Endodermal cell (in vitro differentiated cells): ENCODE results near the gene POR. TPM values are rescaled to one million over a fixed set of nuclear protein-coding genes. Genes with fewer than 3 reads are reported as not detected.
"Not testable (repeated sequence)": the region's sequence is repeated elsewhere in the genome, so short reads cannot be mapped to it uniquely, and the experiment has no call there.

Experiments
- DNase-seq: peaks from one replicate; pipeline ENCODE4 v3.0.0-alpha.2; 2017
- H3K27ac ChIP-seq: 2 replicates; pipeline ENCODE4 v1.5.1; 2013; ENCODE audit warnings: mild to moderate bottlenecking, low read depth, low read length, moderate library complexity
- H3K27me3 ChIP-seq: 2 replicates; pipeline ENCODE4 v1.6.1; 2013; ENCODE audit warnings: mild to moderate bottlenecking, low read length, moderate library complexity; ENCODE audit not compliant: insufficient read depth, control insufficient read depth, poor library complexity, severe bottlenecking
- H3K36me3 ChIP-seq: 2 replicates; pipeline ENCODE4 v1.7.0; 2013; ENCODE audit warnings: mild to moderate bottlenecking, low read length, moderate library complexity; ENCODE audit not compliant: control insufficient read depth, insufficient read depth
- H3K4me1 ChIP-seq: one replicate; pipeline ENCODE4 v1.7.0; 2013; ENCODE audit warnings: low read length; ENCODE audit not compliant: control insufficient read depth, insufficient read depth
- H3K4me3 ChIP-seq: 2 replicates; pipeline ENCODE4 v1.5.1; 2013; ENCODE audit warnings: mild to moderate bottlenecking, low read length, moderate library complexity
- H3K9ac ChIP-seq: 2 replicates; pipeline ENCODE4 v1.6.1; 2013; ENCODE audit warnings: mild to moderate bottlenecking, low read length, moderate library complexity; ENCODE audit not compliant: poor library complexity, severe bottlenecking; ENCODE audit errors: extremely low read depth
- H3K9me3 ChIP-seq: 2 replicates; pipeline ENCODE4 v1.6.1; 2013; ENCODE audit warnings: mild to moderate bottlenecking, low read length, moderate library complexity; ENCODE audit not compliant: control insufficient read depth
- H3K27ac Mint-ChIP-seq: 2 replicates; pipeline ENCODE4 v1.8.0; 2020; ENCODE audit warnings: mixed read lengths
- H3K27me3 Mint-ChIP-seq: 2 replicates; pipeline ENCODE4 v1.8.0; 2021; ENCODE audit warnings: mild to moderate bottlenecking, mixed read lengths; ENCODE audit not compliant: insufficient read depth
- H3K36me3 Mint-ChIP-seq: 2 replicates; pipeline ENCODE4 v1.8.0; 2020; ENCODE audit warnings: low read depth, mixed read lengths
- H3K4me1 Mint-ChIP-seq: 2 replicates; pipeline ENCODE4 v1.8.0; 2020; ENCODE audit warnings: mixed read lengths
- H3K4me3 Mint-ChIP-seq: 2 replicates; pipeline ENCODE4 v1.8.0; 2020; ENCODE audit warnings: mild to moderate bottlenecking, moderate library complexity, mixed read lengths
- H3K9me3 Mint-ChIP-seq: 2 replicates; pipeline ENCODE4 v1.8.0; 2020; ENCODE audit warnings: mild to moderate bottlenecking, mixed read lengths
- WGBS, 2 experiments: methylation state at CpG; one replicate each; pipeline versions ENCODE4 v1.1.5 to v1.1.7; 2013; ENCODE audit warnings: missing lambda C conversion rate in 2 of 2, mixed read lengths in 1 of 2; ENCODE audit not compliant: insufficient coverage in 1 of 2, insufficient read length in 1 of 2; 5-methylcytosine and 5-hydroxymethylcytosine counted together
- total RNA-seq, 2 donors: library from RNA; stranded (reverse); fragmentation: NEBNext Ultra II Directional in 1 of 2; extraction: Animal tissue kit (Norgen Biotek cat#: 25700) in 1 of 2; gene quantifications; 2 replicates in 1 of 2; 3 replicates in 1 of 2; pipeline ENCODE4 v1.2.1, GENCODE V29; 2021
- TF ChIP-seq, protein P1 (sequence below): fragments of 200-600 bp; sonication (generic); conservative IDR thresholded peaks from 2 replicates; pipeline ENCODE4 v1.5.0; 2021; ENCODE audit warnings: antibody characterized with exemption, mild to moderate bottlenecking

POR gene
- total RNA-seq, 2 donors from 2014 or later = 85.2 to 92.9 TPM

- no peaks in the 10 kb centered on the region for H3K36me3 Mint-ChIP-seq
- WGBS, 2 experiments = 91 to 94% methylated on average over 5 of the region's 5 CpGs
- H3K4me3 ChIP-seq = no peak overlapping the region
- no peak overlapping the region for H3K9ac ChIP-seq
- H3K9me3 Mint-ChIP-seq = no peaks in the 10 kb centered on the region
- no peak overlapping the region for H3K27ac Mint-ChIP-seq
- TF ChIP-seq, protein P1, sequence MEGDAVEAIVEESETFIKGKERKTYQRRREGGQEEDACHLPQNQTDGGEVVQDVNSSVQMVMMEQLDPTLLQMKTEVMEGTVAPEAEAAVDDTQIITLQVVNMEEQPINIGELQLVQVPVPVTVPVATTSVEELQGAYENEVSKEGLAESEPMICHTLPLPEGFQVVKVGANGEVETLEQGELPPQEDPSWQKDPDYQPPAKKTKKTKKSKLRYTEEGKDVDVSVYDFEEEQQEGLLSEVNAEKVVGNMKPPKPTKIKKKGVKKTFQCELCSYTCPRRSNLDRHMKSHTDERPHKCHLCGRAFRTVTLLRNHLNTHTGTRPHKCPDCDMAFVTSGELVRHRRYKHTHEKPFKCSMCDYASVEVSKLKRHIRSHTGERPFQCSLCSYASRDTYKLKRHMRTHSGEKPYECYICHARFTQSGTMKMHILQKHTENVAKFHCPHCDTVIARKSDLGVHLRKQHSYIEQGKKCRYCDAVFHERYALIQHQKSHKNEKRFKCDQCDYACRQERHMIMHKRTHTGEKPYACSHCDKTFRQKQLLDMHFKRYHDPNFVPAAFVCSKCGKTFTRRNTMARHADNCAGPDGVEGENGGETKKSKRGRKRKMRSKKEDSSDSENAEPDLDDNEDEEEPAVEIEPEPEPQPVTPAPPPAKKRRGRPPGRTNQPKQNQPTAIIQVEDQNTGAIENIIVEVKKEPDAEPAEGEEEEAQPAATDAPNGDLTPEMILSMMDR = no peak
- no peaks in the 10 kb centered on the region for H3K4me1 ChIP-seq
- no peaks in the 10 kb centered on the region for H3K36me3 ChIP-seq
- no peak overlapping the region for H3K27ac ChIP-seq
- H3K4me3 Mint-ChIP-seq = no peak overlapping the region
- H3K27me3 ChIP-seq = no peaks in the 10 kb centered on the region
- peaks cover 1% of the 10 kb centered on the region for H3K27me3 Mint-ChIP-seq
- no peaks in the 10 kb centered on the region for H3K9me3 ChIP-seq
- peaks cover 9% of the 10 kb centered on the region for H3K4me1 Mint-ChIP-seq
- DNase-seq = no peak
Measured at GRCh38 chr7:75909521-75910132, 5.3 kb upstream of the POR start.

DNA sequence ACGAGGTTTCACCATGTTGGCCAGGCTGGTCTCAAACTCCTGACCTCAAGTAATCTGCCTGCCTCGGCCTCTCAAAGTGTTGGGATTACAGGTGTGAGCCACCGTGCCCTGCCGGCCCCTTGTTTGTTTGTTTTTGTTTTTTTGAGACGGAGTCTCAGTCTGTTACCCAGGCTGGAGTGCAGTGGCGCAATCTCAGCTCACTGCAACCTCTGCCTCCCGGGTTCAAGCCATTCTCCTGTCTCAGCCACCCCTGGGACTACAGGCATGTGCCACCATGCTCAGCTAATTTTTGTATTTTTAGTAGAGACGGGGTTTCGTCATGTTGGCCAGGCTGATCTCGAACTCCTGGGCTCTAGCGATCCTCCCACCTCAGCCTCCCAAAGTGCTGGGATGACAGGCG is 3.8 kb upstream of the POR start:
- not testable (repeated sequence) for H3K9me3 ChIP-seq, H3K4me1 Mint-ChIP-seq, DNase-seq, H3K27me3 Mint-ChIP-seq, H3K9ac ChIP-seq, H3K4me1 ChIP-seq, H3K27me3 ChIP-seq, H3K36me3 ChIP-seq, H3K36me3 Mint-ChIP-seq, H3K27ac Mint-ChIP-seq, H3K27ac ChIP-seq, H3K4me3 ChIP-seq, H3K9me3 Mint-ChIP-seq, H3K4me3 Mint-ChIP-seq
- 89 to 91% methylated on average over 9 to 12 of the region's 12 CpGs for WGBS, 2 experiments

DNA sequence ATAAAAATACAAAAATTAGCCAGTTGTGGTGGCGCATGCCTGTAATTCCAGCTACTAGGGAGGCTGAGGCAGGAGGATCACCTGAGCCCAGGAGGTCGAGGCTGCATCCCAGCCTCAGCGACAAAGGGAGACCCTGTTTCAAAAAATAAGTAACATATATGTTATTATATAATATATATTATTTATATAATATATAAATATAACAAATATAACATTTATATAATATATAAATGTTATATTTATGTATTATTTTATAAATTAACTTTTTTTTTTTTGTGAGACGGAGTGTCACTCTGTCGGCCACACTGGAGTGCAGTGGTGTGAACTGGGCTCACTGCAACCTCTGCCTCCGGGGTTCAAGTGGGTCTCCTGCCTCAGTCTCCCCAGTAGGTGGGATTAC is 1.5 kb upstream of the POR start:
- Histone ChIP-seq H3K4me3 (no peak overlapping the region), H3K9ac (no peak overlapping the region), H3K27me3 (no peaks in the 10 kb centered on the region), H3K4me1 (no peaks in the 10 kb centered on the region), H3K27ac (no peak overlapping the region), H3K36me3 (no peaks in the 10 kb centered on the region), H3K9me3 (no peaks in the 10 kb centered on the region)
- Mint-ChIP-seq H3K4me1 (peaks cover 14% of the 10 kb centered on the region), H3K36me3 (no peaks in the 10 kb centered on the region), H3K27ac (no peak overlapping the region), H3K27me3 (peaks cover 1% of the 10 kb centered on the region), H3K4me3 (no peak overlapping the region), H3K9me3 (no peaks in the 10 kb centered on the region)
- no peak for DNase-seq
- 99 to 100% methylated on average over 1 to 5 of the region's 6 CpGs for WGBS, 2 experiments
- TF ChIP-seq, protein P1 = no peak

- Histone ChIP-seq H3K27me3 (no peaks in the 10 kb centered on the region), H3K36me3 (no peaks in the 10 kb centered on the region), H3K4me3 (peak overlapping the region; percentile 83), H3K4me1 (no peaks in the 10 kb centered on the region), H3K9me3 (no peaks in the 10 kb centered on the region), H3K9ac (peak overlapping the region; percentile 54), H3K27ac (peak overlapping the region; percentile 75)
- peaks cover 17% of the 10 kb centered on the region for H3K4me1 Mint-ChIP-seq
- TF ChIP-seq, protein P1 = no peak
- 56 to 65% methylated on average over 16 to 18 of the region's 18 CpGs for whole genome bisulfite sequencing, 2 experiments
- no peak for DNase-seq
- H3K4me3 Mint-ChIP-seq = peak overlapping the region; percentile 83
- peak overlapping the region; percentile 92 for H3K27ac Mint-ChIP-seq
- H3K27me3 Mint-ChIP-seq = peaks cover 1% of the 10 kb centered on the region
- H3K9me3 Mint-ChIP-seq = no peaks in the 10 kb centered on the region
- no peaks in the 10 kb centered on the region for H3K36me3 Mint-ChIP-seq
Measured at GRCh38 chr7:75914169-75914654, 743 bp upstream of the POR start.
